K562 treated with DMSO at 1 percent for 12 hours (cell line): ENCODE data around the gene DNAJC25. TPM values are rescaled to one million over a fixed set of nuclear protein-coding genes. Genes with fewer than 3 reads are reported as not detected.

ENCODE experiments used
- total RNA-seq: library from RNA; unstranded; fragments of 300-600 nt; gene quantifications from 2 replicates; pipeline ENCODE4 v1.2.3, GENCODE V29; 2022; ENCODE audit not compliant: insufficient read depth

The DNAJC25 gene
- total RNA-seq: 3.8 and 7.9 TPM in 2 replicates

DNA sequence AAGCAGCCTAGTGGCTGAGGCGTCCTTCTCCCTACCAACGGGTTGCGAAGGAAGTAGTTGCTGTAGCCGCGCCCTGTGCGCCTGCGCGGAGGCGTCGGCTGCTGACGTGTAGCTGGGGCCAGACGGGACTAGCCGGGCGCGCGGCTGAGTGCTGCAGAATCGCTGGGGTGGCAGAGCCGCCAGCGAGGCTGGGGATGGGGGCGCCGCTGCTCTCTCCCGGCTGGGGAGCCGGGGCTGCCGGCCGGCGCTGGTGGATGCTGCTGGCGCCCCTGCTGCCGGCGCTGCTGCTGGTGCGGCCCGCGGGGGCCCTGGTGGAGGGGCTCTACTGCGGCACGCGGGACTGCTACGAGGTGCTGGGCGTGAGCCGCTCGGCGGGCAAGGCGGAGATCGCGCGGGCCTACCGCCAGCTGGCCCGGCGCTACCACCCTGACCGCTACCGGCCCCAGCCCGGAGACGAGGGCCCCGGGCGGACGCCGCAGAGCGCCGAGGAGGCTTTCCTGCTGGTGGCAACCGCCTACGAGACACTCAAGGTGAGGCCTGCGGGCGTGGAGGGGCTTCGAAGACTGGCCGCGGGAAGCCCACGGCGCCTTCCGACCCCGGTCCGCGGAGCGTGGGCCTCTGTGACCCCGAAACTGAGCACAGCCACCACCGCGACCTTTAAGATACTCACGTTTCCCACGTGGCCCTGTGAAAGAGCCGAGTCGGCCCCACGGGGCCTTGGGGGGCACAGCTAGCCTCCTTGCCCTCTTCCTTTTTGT is at the start of gene DNAJC25:
Gene DNAJC25 (plus strand): TSS at position 121 of the 758 bp plus-strand sequence. CDS start 74 bp downstream, at position 195.

GRCh38 chr9:111599092-111599954 is 31.8 kb upstream of the DNAJC25 start, which contains the start of gene PTGR1:
Gene PTGR1, minus strand, starts transcription at chr9:111599647. Its CDS starts 2,225 bp downstream, at chr9:111597422.

DNA sequence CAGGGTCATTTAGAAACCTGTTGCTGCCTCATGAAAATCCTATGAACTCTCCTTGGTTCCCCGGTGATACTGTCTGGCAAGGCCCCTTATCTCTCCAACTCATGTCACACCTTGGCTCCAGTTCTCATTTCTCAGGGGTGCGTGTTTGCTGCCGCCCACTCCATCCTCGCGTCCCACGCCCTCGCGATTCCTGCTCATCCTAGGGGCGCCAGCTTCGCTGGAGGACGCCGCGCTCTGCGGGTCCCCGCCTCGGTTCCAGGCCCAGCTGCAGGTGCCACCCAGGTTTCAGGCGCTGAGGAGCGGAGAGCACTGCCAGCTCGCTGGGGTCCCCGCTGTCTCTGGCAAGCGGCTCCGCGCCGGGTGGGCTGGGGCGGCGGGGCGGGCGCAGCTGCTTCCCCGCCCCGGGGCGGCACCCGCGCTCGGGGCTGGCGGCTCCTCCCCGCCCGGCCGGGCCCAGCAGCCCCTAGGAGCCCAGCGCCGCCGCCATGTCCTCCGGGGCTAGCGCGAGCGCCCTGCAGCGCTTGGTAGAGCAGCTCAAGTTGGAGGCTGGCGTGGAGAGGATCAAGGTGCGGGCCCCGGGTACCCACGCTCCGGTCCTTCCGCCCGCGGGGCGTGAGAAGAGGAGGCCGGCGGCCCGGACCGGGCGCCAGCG is 30.1 kb downstream of the DNAJC25 start, which contains the start of gene GNG10:
Gene GNG10 (plus strand): TSS at position 456 of the 652 bp plus-strand sequence. CDS start 30 bp downstream, at position 486.

Other genes with a start within 250 kb of the DNAJC25 start
- gene ECPAS, start 147.0 kb upstream of the DNAJC25 start, total RNA-seq: 11.4 and 33.9 TPM in 2 replicates
- gene ZNF483, start 106.2 kb upstream of the DNAJC25 start, total RNA-seq: not detected in 2 replicates
- not detected in 2 replicates for gene PTGR1, start 31.7 kb upstream of the DNAJC25 start, total RNA-seq
- 20.5 and 22.8 TPM in 2 replicates for gene GNG10, start 30.3 kb downstream of the DNAJC25 start, total RNA-seq
- not detected in 2 replicates for gene SHOC1, start 163.6 kb downstream of the DNAJC25 start, total RNA-seq